ENCODE measurements around the gene TMED3.

Gene TMED3

DNA sequence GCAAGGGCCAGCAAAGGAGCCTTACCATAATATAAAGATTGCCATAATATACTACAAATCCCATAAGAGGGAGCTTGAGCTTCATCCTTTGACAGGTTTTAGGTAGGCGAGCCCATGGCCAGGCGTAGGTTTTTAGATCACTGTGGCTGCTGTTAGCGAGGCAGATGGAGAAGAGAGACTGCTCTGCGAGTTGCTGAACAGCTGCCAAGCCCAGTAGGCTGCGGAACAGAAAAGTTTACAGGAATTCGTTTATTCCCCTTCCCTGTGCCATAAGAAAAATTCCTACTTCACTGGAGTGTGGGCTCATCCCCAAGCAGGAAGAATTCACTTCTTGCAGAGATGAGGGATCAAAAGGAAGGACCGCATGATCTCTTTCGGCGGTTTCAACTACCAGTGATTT is 30.5 kb downstream of the TMED3 start:
- Histone ChIP-seq H3K9ac (ENCODE audit: low read length) (no peak overlapping the region), H3F3A (ENCODE audit: insufficient read depth, low read length) (no peaks in the 10 kb centered on the region), H3K9me3 (ENCODE audit: low read length) (no peaks in the 10 kb centered on the region), H3K4me2 (ENCODE audit: low read length) (no peak overlapping the region), H3K4me3 (ENCODE audit: low read depth, low read length, poor library complexity, severe bottlenecking) (no peak overlapping the region), H3K27me3 (ENCODE audit: insufficient read depth, low read length) (no peaks in the 10 kb centered on the region), H3K9me2 (ENCODE audit: low read depth, low read length) (no peaks in the 10 kb centered on the region), H3K27ac (ENCODE audit: low read depth, low read length, poor library complexity, severe bottlenecking) (no peak overlapping the region), H2AFZ (ENCODE audit: low read length) (no peak overlapping the region), H3K79me2 (ENCODE audit: insufficient read depth, low read length) (no peaks in the 10 kb centered on the region), H3K36me3 (ENCODE audit: insufficient read depth, low read length) (no peaks in the 10 kb centered on the region), H4K20me1 (ENCODE audit: insufficient read depth, low read length) (no peaks in the 10 kb centered on the region), H3K4me1 (ENCODE audit: insufficient read depth, low read length, severe bottlenecking) (no peaks in the 10 kb centered on the region)
- TF ChIP-seq, protein P1, sequence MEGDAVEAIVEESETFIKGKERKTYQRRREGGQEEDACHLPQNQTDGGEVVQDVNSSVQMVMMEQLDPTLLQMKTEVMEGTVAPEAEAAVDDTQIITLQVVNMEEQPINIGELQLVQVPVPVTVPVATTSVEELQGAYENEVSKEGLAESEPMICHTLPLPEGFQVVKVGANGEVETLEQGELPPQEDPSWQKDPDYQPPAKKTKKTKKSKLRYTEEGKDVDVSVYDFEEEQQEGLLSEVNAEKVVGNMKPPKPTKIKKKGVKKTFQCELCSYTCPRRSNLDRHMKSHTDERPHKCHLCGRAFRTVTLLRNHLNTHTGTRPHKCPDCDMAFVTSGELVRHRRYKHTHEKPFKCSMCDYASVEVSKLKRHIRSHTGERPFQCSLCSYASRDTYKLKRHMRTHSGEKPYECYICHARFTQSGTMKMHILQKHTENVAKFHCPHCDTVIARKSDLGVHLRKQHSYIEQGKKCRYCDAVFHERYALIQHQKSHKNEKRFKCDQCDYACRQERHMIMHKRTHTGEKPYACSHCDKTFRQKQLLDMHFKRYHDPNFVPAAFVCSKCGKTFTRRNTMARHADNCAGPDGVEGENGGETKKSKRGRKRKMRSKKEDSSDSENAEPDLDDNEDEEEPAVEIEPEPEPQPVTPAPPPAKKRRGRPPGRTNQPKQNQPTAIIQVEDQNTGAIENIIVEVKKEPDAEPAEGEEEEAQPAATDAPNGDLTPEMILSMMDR (IDR thresholded peaks at IDR 0.05; ENCODE audit: low read length): no peak
- TF ChIP-seq EZH2 (IDR thresholded peaks at IDR 0.05; ENCODE audit: borderline replicate concordance, low read length): no peak

DNA sequence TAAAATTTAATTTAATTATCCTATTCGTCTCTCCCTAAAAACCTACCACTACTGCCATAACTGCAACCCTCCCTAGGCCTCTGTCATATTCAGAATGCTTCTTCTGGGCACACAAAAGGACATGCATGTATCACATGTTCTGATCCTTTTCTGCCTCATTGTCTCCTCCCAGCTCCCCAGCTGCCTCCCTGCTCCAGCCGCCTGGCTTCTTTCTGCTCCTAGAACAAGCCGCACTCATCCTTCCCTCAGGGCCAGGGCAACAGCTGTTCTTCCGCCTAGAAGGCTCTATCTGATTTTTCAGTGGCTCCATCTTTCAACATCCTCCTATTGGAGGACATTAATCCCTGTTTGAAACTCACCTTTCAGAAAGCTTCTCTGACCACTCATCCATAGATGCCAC is 38.6 kb downstream of the TMED3 start:
- Histone ChIP-seq H2AFZ (ENCODE audit: low read length) (no peak overlapping the region), H3K9me2 (ENCODE audit: low read depth, low read length) (no peaks in the 10 kb centered on the region), H3K4me1 (ENCODE audit: insufficient read depth, low read length, severe bottlenecking) (no peaks in the 10 kb centered on the region), H3K27me3 (ENCODE audit: insufficient read depth, low read length) (no peaks in the 10 kb centered on the region), H3K9me3 (ENCODE audit: low read length) (no peaks in the 10 kb centered on the region), H3K4me3 (ENCODE audit: low read depth, low read length, poor library complexity, severe bottlenecking) (no peak overlapping the region), H3F3A (ENCODE audit: insufficient read depth, low read length) (no peaks in the 10 kb centered on the region), H3K9ac (ENCODE audit: low read length) (no peak overlapping the region), H4K20me1 (ENCODE audit: insufficient read depth, low read length) (no peaks in the 10 kb centered on the region), H3K79me2 (ENCODE audit: insufficient read depth, low read length) (no peaks in the 10 kb centered on the region), H3K27ac (ENCODE audit: low read depth, low read length, poor library complexity, severe bottlenecking) (no peak overlapping the region), H3K4me2 (ENCODE audit: low read length) (no peak overlapping the region), H3K36me3 (ENCODE audit: insufficient read depth, low read length) (no peaks in the 10 kb centered on the region)
- TF ChIP-seq, protein P1 (IDR thresholded peaks at IDR 0.05; ENCODE audit: low read length): no peak
- TF ChIP-seq EZH2 (IDR thresholded peaks at IDR 0.05; ENCODE audit: borderline replicate concordance, low read length): no peak

DNA sequence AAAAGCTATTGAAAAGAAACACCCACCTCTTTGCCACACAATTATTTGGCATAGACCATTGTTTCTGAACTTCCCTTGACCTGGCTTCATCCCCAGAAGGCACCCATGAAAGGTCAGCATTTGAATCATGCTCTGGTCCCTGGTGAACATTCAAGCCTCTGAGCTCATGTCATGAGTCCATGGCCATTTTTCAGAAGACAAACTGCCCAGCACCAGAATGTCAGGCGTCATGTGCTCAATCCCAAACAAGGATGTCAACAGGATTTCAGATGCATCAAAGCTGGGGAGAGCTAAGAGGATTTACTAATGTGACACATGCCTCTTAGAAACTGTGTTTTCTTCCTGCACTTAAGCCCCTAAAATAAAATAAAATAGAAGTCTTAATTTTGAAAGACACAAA is 41.3 kb downstream of the TMED3 start:
- Histone ChIP-seq H3K27ac (ENCODE audit: low read depth, low read length, poor library complexity, severe bottlenecking) (no peak overlapping the region), H3K79me2 (ENCODE audit: insufficient read depth, low read length) (no peaks in the 10 kb centered on the region), H3K4me2 (ENCODE audit: low read length) (no peak overlapping the region), H3K27me3 (ENCODE audit: insufficient read depth, low read length) (no peaks in the 10 kb centered on the region), H3K9me2 (ENCODE audit: low read depth, low read length) (no peaks in the 10 kb centered on the region), H3K4me3 (ENCODE audit: low read depth, low read length, poor library complexity, severe bottlenecking) (no peak overlapping the region), H3F3A (ENCODE audit: insufficient read depth, low read length) (no peaks in the 10 kb centered on the region), H3K9me3 (ENCODE audit: low read length) (no peaks in the 10 kb centered on the region), H3K9ac (ENCODE audit: low read length) (no peak overlapping the region), H3K4me1 (ENCODE audit: insufficient read depth, low read length, severe bottlenecking) (no peaks in the 10 kb centered on the region), H3K36me3 (ENCODE audit: insufficient read depth, low read length) (no peaks in the 10 kb centered on the region), H4K20me1 (ENCODE audit: insufficient read depth, low read length) (no peaks in the 10 kb centered on the region), H2AFZ (ENCODE audit: low read length) (no peak overlapping the region)
- TF ChIP-seq, protein P1 (IDR thresholded peaks at IDR 0.05; ENCODE audit: low read length): no peak
